ENCODE data around the gene FRMPD4. TPM values are rescaled to one million over a fixed set of nuclear protein-coding genes. Genes with fewer than 3 reads are reported as not detected.

Gene FRMPD4
- total RNA-seq, 5 donors from 2014 or later (not counting 1 experiment from before 2014, with no cell fraction given), result not detected

DNA sequence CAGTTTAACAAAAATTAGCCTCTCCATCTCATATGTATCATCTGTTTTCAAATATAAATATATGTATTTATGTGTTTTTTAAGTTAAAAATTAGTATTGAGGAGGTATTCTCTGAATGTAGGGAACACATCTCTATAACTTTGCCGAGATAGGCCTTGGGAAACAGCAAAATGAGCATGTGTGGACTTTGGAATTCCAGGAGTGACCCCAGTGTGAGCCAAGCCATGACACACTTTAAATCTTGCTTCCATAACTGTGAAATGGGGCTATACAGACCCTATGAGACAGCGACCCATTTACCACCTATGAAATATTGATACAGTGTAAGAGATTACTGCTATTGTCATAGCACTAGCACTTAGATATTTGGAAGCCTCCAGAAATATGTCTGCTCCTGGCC, 58.8 kb downstream of the FRMPD4 start:
- DNase-seq (no peak), ATAC-seq (replicated peaks in 1 of 4) (no peak)
- Histone ChIP-seq H3K9me3 (no peaks in the 10 kb centered on the region), H3K4me3 (ENCODE audit: control insufficient read depth in 1 of 2, extremely low read depth in 1 of 2, low read length in 1 of 2) (no peak overlapping the region), H3K27ac (ENCODE audit: low read length) (no peak overlapping the region), H3K4me1 (ENCODE audit: control insufficient read depth in 1 of 2, extremely low read depth in 1 of 2, insufficient read depth in 2 of 2, low read length in 2 of 2) (no peaks in the 10 kb centered on the region), H3K36me3 (ENCODE audit: control insufficient read depth in 2 of 2, extremely low read depth in 1 of 2, insufficient read depth in 1 of 2, low read length in 1 of 2) (no peaks in the 10 kb centered on the region), H3K27me3 (replicated peaks in 1 of 2; ENCODE audit: control insufficient read depth in 2 of 2, extremely low read depth in 1 of 2, insufficient read depth in 2 of 2, low read length in 1 of 2) (no peaks in the 10 kb centered on the region)
- no peak overlapping the region for H3K27ac Mint-ChIP-seq
- peaks cover 0 to 2% (median 0%) of the 10 kb centered on the region in 3 donors for H3K9me3 Mint-ChIP-seq
- no peak overlapping the region for H3K4me3 Mint-ChIP-seq
- H3K36me3 Mint-ChIP-seq, result no peaks in the 10 kb centered on the region
- WGBS (ENCODE audit: insufficient coverage), result no CpG with 5 or more reads among the region's 2 CpGs
- POLR2A ChIA-PET, result no interaction called here
- CTCF ChIA-PET, result no interaction called here
- peaks cover 0 to 5% of the 10 kb centered on the region in 2 donors for H3K27me3 Mint-ChIP-seq
- H3K4me1 Mint-ChIP-seq, result no peaks in the 10 kb centered on the region

DNA sequence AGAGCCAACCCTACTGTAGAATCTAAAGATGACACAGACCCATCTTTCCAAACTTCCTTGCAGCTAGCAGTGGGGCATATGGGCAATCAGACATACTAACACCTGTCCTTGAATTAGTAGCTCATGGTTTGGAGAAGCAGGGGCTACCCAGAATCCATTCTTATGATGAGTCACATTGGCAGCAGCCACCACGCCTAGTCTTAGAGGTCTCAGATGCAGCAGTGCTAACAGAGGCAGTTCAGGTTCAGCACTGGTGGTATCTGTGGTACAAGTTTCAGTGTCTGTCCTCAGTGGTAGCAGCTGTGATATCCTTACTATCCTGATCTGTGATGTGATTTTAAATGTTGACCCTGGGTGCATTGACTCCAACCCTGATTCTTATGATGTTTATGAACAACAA, 68.1 kb downstream of the FRMPD4 start:
- no peaks in the 10 kb centered on the region for H3K36me3 Mint-ChIP-seq
- CTCF ChIA-PET, result no interaction called here
- Histone ChIP-seq H3K4me1 (ENCODE audit: control insufficient read depth in 1 of 2, extremely low read depth in 1 of 2, insufficient read depth in 2 of 2, low read length in 2 of 2) (no peaks in the 10 kb centered on the region), H3K4me3 (ENCODE audit: control insufficient read depth in 1 of 2, extremely low read depth in 1 of 2, low read length in 1 of 2) (no peak overlapping the region), H3K27ac (ENCODE audit: low read length) (no peak overlapping the region), H3K27me3 (replicated peaks in 1 of 2; ENCODE audit: control insufficient read depth in 2 of 2, extremely low read depth in 1 of 2, insufficient read depth in 2 of 2, low read length in 1 of 2) (no peaks in the 10 kb centered on the region), H3K9me3 (no peaks in the 10 kb centered on the region), H3K36me3 (ENCODE audit: control insufficient read depth in 2 of 2, extremely low read depth in 1 of 2, insufficient read depth in 1 of 2, low read length in 1 of 2) (no peaks in the 10 kb centered on the region)
- H3K27me3 Mint-ChIP-seq, result peaks cover 1 to 20% of the 10 kb centered on the region in 2 donors
- WGBS (ENCODE audit: insufficient coverage), result no CpG with 5 or more reads among the region's 1 CpG
- POLR2A ChIA-PET, result no interaction called here
- no peaks in the 10 kb centered on the region for H3K4me1 Mint-ChIP-seq
- peaks cover 0 to 4% (median 0%) of the 10 kb centered on the region in 3 donors for H3K9me3 Mint-ChIP-seq
- no peak for ATAC-seq (replicated peaks in 1 of 4)
- DNase-seq, result no peak
- H3K27ac Mint-ChIP-seq, result no peak overlapping the region
- no peak overlapping the region for H3K4me3 Mint-ChIP-seq

DNA sequence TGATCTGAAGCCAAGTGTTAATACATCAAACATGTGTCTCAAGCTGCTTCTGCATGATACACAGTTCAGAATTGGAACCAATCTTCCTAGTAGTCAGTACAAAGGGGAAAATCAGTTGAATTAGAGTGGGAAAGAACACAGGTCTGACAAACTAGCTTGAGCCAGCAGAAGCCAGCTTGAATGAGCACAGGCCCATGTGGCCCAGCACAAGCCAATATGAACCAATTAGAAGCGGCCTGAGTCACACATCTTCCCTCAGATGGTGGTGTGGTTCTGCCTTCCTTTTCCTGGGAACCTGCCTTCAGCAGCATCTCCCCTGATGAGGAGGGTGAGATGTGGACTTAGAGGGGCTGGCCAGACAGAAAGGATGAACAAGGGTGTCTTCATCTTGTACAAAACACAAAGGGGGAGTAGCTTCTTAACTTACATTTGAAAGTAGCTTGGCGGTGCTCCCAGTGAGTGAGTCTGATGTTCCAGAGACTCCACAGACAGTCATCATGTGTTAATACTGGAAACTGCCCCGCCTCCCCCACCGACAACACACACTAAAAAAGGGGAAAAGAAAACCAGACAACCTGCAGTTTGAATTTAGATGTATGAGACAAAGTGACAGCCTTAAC, 72.0 kb downstream of the FRMPD4 start:
- POLR2A ChIA-PET, result no interaction called here
- Histone ChIP-seq H3K27ac (ENCODE audit: low read length) (no peak overlapping the region), H3K9me3 (no peaks in the 10 kb centered on the region), H3K4me1 (ENCODE audit: control insufficient read depth in 1 of 2, extremely low read depth in 1 of 2, insufficient read depth in 2 of 2, low read length in 2 of 2) (no peaks in the 10 kb centered on the region), H3K27me3 (replicated peaks in 1 of 2; ENCODE audit: control insufficient read depth in 2 of 2, extremely low read depth in 1 of 2, insufficient read depth in 2 of 2, low read length in 1 of 2) (no peaks in the 10 kb centered on the region), H3K4me3 (ENCODE audit: control insufficient read depth in 1 of 2, extremely low read depth in 1 of 2, low read length in 1 of 2) (no peak overlapping the region), H3K36me3 (ENCODE audit: control insufficient read depth in 2 of 2, extremely low read depth in 1 of 2, insufficient read depth in 1 of 2, low read length in 1 of 2) (no peaks in the 10 kb centered on the region)
- 83% methylated on average over 1 of the region's 4 CpGs for WGBS (ENCODE audit: insufficient coverage)
- ATAC-seq (replicated peaks in 1 of 4), result no peak
- CTCF ChIA-PET, result no interaction called here
- Mint-ChIP-seq H3K36me3 (no peaks in the 10 kb centered on the region), H3K27ac (no peak overlapping the region), H3K4me1 (no peaks in the 10 kb centered on the region), H3K9me3 (peaks cover 0 to 4% (median 0%) of the 10 kb centered on the region in 3 donors), H3K27me3 (peaks cover 0 to 10% of the 10 kb centered on the region in 2 donors), H3K4me3 (no peak overlapping the region)
- DNase-seq, result no peak

GRCh38 chrX:12210971-12211370, 72.7 kb downstream of the FRMPD4 start:
- WGBS (ENCODE audit: insufficient coverage), result no CpG with 5 or more reads among the region's 3 CpGs
- H3K27me3 Mint-ChIP-seq, result peaks cover 0 to 10% of the 10 kb centered on the region in 2 donors
- Histone ChIP-seq H3K9me3 (no peaks in the 10 kb centered on the region), H3K27ac (ENCODE audit: low read length) (no peak overlapping the region), H3K4me1 (ENCODE audit: control insufficient read depth in 1 of 2, extremely low read depth in 1 of 2, insufficient read depth in 2 of 2, low read length in 2 of 2) (no peaks in the 10 kb centered on the region), H3K36me3 (ENCODE audit: control insufficient read depth in 2 of 2, extremely low read depth in 1 of 2, insufficient read depth in 1 of 2, low read length in 1 of 2) (no peaks in the 10 kb centered on the region), H3K4me3 (ENCODE audit: control insufficient read depth in 1 of 2, extremely low read depth in 1 of 2, low read length in 1 of 2) (no peak overlapping the region), H3K27me3 (replicated peaks in 1 of 2; ENCODE audit: control insufficient read depth in 2 of 2, extremely low read depth in 1 of 2, insufficient read depth in 2 of 2, low read length in 1 of 2) (no peaks in the 10 kb centered on the region)
- ATAC-seq (replicated peaks in 1 of 4) (no peak), DNase-seq (no peak)
- H3K27ac Mint-ChIP-seq, result no peak overlapping the region
- ChIA-PET POLR2A (no interaction called here), CTCF (no interaction called here)
- H3K4me1 Mint-ChIP-seq, result no peaks in the 10 kb centered on the region
- no peaks in the 10 kb centered on the region for H3K36me3 Mint-ChIP-seq
- H3K4me3 Mint-ChIP-seq, result no peak overlapping the region
- H3K9me3 Mint-ChIP-seq, result peaks cover 0 to 4% (median 0%) of the 10 kb centered on the region in 3 donors

DNA sequence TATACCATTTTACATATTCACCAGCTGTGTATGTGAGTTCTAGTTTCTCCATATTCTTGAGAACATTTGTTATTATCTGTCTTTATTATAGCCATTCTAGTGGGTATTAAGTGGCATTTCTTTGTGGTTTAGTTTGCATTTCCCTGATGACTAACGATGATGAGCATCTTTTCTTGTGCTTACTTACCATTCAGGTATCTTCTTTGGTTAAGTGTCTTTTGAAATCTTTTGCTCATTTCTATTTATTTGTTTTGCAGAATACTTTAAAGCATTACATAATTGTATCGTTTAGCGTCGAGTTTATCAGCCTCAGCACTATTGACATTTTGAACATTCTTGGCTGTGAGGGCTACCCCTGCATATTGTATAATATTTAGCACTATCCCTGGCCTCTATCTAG, 85.4 kb downstream of the FRMPD4 start:
- ATAC-seq (replicated peaks in 1 of 4), result no peak
- Histone ChIP-seq H3K36me3 (ENCODE audit: control insufficient read depth in 2 of 2, extremely low read depth in 1 of 2, insufficient read depth in 1 of 2, low read length in 1 of 2) (no peaks in the 10 kb centered on the region), H3K9me3 (no peaks in the 10 kb centered on the region), H3K27me3 (replicated peaks in 1 of 2; ENCODE audit: control insufficient read depth in 2 of 2, extremely low read depth in 1 of 2, insufficient read depth in 2 of 2, low read length in 1 of 2) (no peaks in the 10 kb centered on the region), H3K4me3 (ENCODE audit: control insufficient read depth in 1 of 2, extremely low read depth in 1 of 2, low read length in 1 of 2) (no peak overlapping the region), H3K27ac (ENCODE audit: low read length) (no peak overlapping the region), H3K4me1 (ENCODE audit: control insufficient read depth in 1 of 2, extremely low read depth in 1 of 2, insufficient read depth in 2 of 2, low read length in 2 of 2) (no peaks in the 10 kb centered on the region)
- ChIA-PET CTCF (no interaction called here), POLR2A (no interaction called here)
- no peak overlapping the region for H3K27ac Mint-ChIP-seq
- H3K9me3 Mint-ChIP-seq, result peaks cover 0 to 4% (median 0%) of the 10 kb centered on the region in 3 donors
- no CpG with 5 or more reads among the region's 4 CpGs for WGBS (ENCODE audit: insufficient coverage)
- no peaks in the 10 kb centered on the region for H3K4me1 Mint-ChIP-seq
- H3K27me3 Mint-ChIP-seq, result peaks cover 0 to 7% of the 10 kb centered on the region in 2 donors
- H3K36me3 Mint-ChIP-seq, result no peaks in the 10 kb centered on the region
- no peak overlapping the region for H3K4me3 Mint-ChIP-seq
- no peak for DNase-seq

DNA sequence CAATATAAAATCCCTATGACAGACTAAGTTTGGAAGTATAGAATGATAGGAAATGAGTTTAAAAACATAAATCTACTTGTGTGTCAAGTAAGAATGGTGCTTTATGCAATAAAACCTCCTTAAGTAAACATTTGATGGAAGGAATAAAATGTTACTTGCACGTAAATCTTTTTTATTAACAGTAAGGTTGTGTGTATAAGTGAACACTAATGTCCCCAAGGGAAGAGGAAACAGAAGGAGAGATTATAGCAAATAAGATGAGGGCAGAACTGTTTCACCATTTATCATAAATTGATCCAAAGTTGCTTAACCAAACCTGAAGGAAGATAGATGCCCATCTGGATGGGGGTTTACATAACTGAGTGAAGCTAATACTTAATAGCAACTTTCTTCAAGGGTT, 86.8 kb downstream of the FRMPD4 start:
- WGBS (ENCODE audit: insufficient coverage), result no CpG with 5 or more reads among the region's 1 CpG
- Histone ChIP-seq H3K4me1 (ENCODE audit: control insufficient read depth in 1 of 2, extremely low read depth in 1 of 2, insufficient read depth in 2 of 2, low read length in 2 of 2) (no peaks in the 10 kb centered on the region), H3K27me3 (replicated peaks in 1 of 2; ENCODE audit: control insufficient read depth in 2 of 2, extremely low read depth in 1 of 2, insufficient read depth in 2 of 2, low read length in 1 of 2) (no peaks in the 10 kb centered on the region), H3K36me3 (ENCODE audit: control insufficient read depth in 2 of 2, extremely low read depth in 1 of 2, insufficient read depth in 1 of 2, low read length in 1 of 2) (no peaks in the 10 kb centered on the region), H3K27ac (ENCODE audit: low read length) (no peak overlapping the region), H3K9me3 (no peaks in the 10 kb centered on the region), H3K4me3 (ENCODE audit: control insufficient read depth in 1 of 2, extremely low read depth in 1 of 2, low read length in 1 of 2) (no peak overlapping the region)
- ATAC-seq (replicated peaks in 1 of 4) (no peak), DNase-seq (no peak)
- H3K9me3 Mint-ChIP-seq, result peaks cover 0 to 4% (median 0%) of the 10 kb centered on the region in 3 donors
- CTCF ChIA-PET, result no interaction called here
- H3K27me3 Mint-ChIP-seq, result peaks cover 0 to 13% of the 10 kb centered on the region in 2 donors
- no peak overlapping the region for H3K4me3 Mint-ChIP-seq
- H3K4me1 Mint-ChIP-seq, result no peaks in the 10 kb centered on the region
- H3K27ac Mint-ChIP-seq, result no peak overlapping the region
- POLR2A ChIA-PET, result no interaction called here
- no peaks in the 10 kb centered on the region for H3K36me3 Mint-ChIP-seq
